ENCODE results near the gene ANO3. TPM values are rescaled to one million over a fixed set of nuclear protein-coding genes. Genes with fewer than 3 reads are reported as not detected.
A peak's percentile ranks its signal among the peaks of the same experiment; 100 is the strongest.

The ANO3 gene
- total and polyA plus RNA-seq, 2 of the 8 experiments (the other 6 are each of a cell fraction or from before 2014, with no cell fraction given): not detected

DNA sequence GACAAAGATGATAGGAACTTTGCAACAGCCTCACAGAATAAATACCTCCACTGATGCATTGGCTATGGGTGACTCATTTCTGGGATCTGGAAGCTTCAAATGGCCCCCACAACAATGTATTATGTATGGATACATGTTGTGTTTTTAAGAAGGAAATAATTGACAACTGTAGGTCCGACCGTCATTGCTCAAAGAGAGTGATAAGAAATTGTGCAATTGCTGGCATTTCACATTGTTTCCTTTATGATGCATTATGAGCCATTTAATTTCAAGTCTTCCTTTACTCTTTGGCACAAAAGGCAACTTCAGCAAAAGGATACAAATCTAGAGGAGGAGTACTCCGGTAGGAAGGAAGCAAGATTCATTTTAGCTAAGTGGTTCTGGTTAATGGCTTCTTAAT is 2.0 kb downstream of the ANO3 start:
- no peak overlapping the region for H2AK5ac ChIP-seq (ENCODE audit: low read depth, low read length)
- no peaks in the 10 kb centered on the region for H3K9me3 ChIP-seq (ENCODE audit: insufficient read depth in 2 of 2, low read depth in 1 of 2, low read length in 1 of 2)
- no peak overlapping the region for H4K91ac ChIP-seq (replicated peaks; ENCODE audit: insufficient read length, low read length)
- H2BK15ac ChIP-seq (ENCODE audit: low read length): no peak overlapping the region
- no peaks in the 10 kb centered on the region for H3K79me2 ChIP-seq (ENCODE audit: control insufficient read depth in 1 of 2, insufficient read depth in 2 of 2, low read length in 2 of 2)
- H3K4me3 ChIP-seq (ENCODE audit: extremely low read depth in 1 of 4, insufficient read depth in 2 of 4, low read depth in 3 of 4, low read length in 4 of 4): no peak overlapping the region
- no peak overlapping the region for H2BK5ac ChIP-seq (ENCODE audit: low read depth, low read length)
- H4K5ac ChIP-seq (ENCODE audit: insufficient read length, low read depth, low read length): no peak overlapping the region
- peaks cover 0 to 7% (median 3%) of the 10 kb centered on the region in 4 experiments; a peak in 3 of 7 replicates for H3K4me1 ChIP-seq (replicated peaks in 1 of 4; ENCODE audit: control insufficient read depth in 3 of 4, insufficient read depth in 4 of 4, low read length in 3 of 4)
- H3K14ac ChIP-seq (ENCODE audit: insufficient read length): no peak overlapping the region
- CTCF ChIA-PET (ENCODE audit: partially characterized antibody): interaction anchor here (1.2 to 1.5 kb wide), 3 partner anchors 37 to 314 kb away, joined by 3 to 7 read pairs (median 3); no protein-coding TSS in a partner anchor
- no peak overlapping the region for H3K18ac ChIP-seq (ENCODE audit: extremely low read depth, low read length)
- H3K23me2 ChIP-seq (ENCODE audit: low read depth, low read length): no peaks in the 10 kb centered on the region
- no peak overlapping the region for H2BK20ac ChIP-seq (ENCODE audit: low read length)
- no peaks in the 10 kb centered on the region for H3K36me3 ChIP-seq (ENCODE audit: control insufficient read depth in 2 of 4, insufficient read depth in 4 of 4, low read length in 3 of 4)
- H3K27me3 ChIP-seq (replicated peaks in 1 of 4; ENCODE audit: control insufficient read depth in 3 of 4, extremely low read depth in 1 of 4, insufficient read depth in 3 of 4, low read length in 3 of 4): no peaks in the 10 kb centered on the region
- H3K56ac ChIP-seq (replicated peaks; ENCODE audit: insufficient read length, low read depth, low read length): no peak overlapping the region
- H3K23ac ChIP-seq (ENCODE audit: insufficient read length): no peak overlapping the region
- WGBS, 2 experiments (ENCODE audit: extremely low coverage in 1 of 2, insufficient coverage in 1 of 2, insufficient read length in 1 of 2, insufficient replicate concordance in 2 of 2, low coverage in 1 of 2, low lambda C conversion rate in 2 of 2, missing lambda C conversion rate in 1 of 2): 91% methylated on average over 3 of the region's 3 CpGs; no CpG with 5 or more reads in 1 of the 2 experiments
- FAIRE-seq (no peak), DNase-seq (ENCODE audit: low read depth in 1 of 2, low spot score in 2 of 2) (no peak)
- H3K79me1 ChIP-seq (ENCODE audit: low read depth, low read length): no peaks in the 10 kb centered on the region
- no peak overlapping the region for H2AFZ ChIP-seq (ENCODE audit: low read length)
- no peaks in the 10 kb centered on the region for H4K20me1 ChIP-seq (replicated peaks in 1 of 2; ENCODE audit: control insufficient read depth in 1 of 2, insufficient read depth in 2 of 2, low read length in 2 of 2)
- no peak overlapping the region for H4K8ac ChIP-seq (ENCODE audit: extremely low read depth, insufficient read depth, low read length)
- no peak overlapping the region for H3K9ac ChIP-seq (replicated peaks in 1 of 4; ENCODE audit: extremely low read depth in 1 of 4, low read depth in 3 of 4, low read length in 3 of 4)
- H2BK120ac ChIP-seq (replicated peaks; ENCODE audit: low read depth, low read length): no peak overlapping the region
- no peak overlapping the region for H3K4ac ChIP-seq (replicated peaks; ENCODE audit: insufficient read length, low read depth, low read length)
- 0 out of 4 replicates have a peak overlapping the region, but pooled peaks of 1 of the 2 experiments have one; percentile 10 for H3K4me2 ChIP-seq (ENCODE audit: insufficient read depth in 1 of 2, low read depth in 2 of 2, low read length in 2 of 2)
- H2BK12ac ChIP-seq (ENCODE audit: low read depth, low read length): no peak overlapping the region
- POLR2A ChIA-PET (ENCODE audit: partially characterized antibody): no interaction called here
- H3K27ac ChIP-seq (ENCODE audit: low read depth, low read length): no peak overlapping the region
- TF ChIP-seq, protein P1, sequence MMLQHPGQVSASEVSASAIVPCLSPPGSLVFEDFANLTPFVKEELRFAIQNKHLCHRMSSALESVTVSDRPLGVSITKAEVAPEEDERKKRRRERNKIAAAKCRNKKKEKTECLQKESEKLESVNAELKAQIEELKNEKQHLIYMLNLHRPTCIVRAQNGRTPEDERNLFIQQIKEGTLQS (IDR thresholded peaks at IDR 0.05; ENCODE audit: insufficient read depth, low read depth, low read length): no peak
- TF ChIP-seq CHD1 (IDR thresholded peaks at IDR 0.05; ENCODE audit: low read depth, low read length) (no peak), KDM4A (IDR thresholded peaks at IDR 0.05; ENCODE audit: low read depth, low read length, severe bottlenecking) (no peak), PHF8 (conservative IDR thresholded peaks at IDR 0.05; ENCODE audit: low read depth, low read length) (no peak), NANOG (IDR thresholded peaks at IDR 0.05; ENCODE audit: insufficient read depth, low read depth, low read length, poor library complexity, severe bottlenecking) (no peak), JUND (IDR thresholded peaks at IDR 0.05; ENCODE audit: low read length) (no peak), HDAC6 (IDR thresholded peaks at IDR 0.05; ENCODE audit: low read depth, low read length) (no peak), CHD2 (IDR thresholded peaks at IDR 0.05; ENCODE audit: low read length) (no peak), SRF (IDR thresholded peaks at IDR 0.05; ENCODE audit: low read depth, low read length) (no peak), EGR1 (IDR thresholded peaks at IDR 0.05; ENCODE audit: borderline replicate concordance, low read depth, low read length) (no peak), SUZ12 (IDR thresholded peaks at IDR 0.05; ENCODE audit: low read length) (no peak), RXRA (IDR thresholded peaks at IDR 0.05; ENCODE audit: insufficient read depth, low read depth, low read length) (no peak)
- TF ChIP-seq, protein P2, sequence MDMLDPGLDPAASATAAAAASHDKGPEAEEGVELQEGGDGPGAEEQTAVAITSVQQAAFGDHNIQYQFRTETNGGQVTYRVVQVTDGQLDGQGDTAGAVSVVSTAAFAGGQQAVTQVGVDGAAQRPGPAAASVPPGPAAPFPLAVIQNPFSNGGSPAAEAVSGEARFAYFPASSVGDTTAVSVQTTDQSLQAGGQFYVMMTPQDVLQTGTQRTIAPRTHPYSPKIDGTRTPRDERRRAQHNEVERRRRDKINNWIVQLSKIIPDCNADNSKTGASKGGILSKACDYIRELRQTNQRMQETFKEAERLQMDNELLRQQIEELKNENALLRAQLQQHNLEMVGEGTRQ (IDR thresholded peaks at IDR 0.05; ENCODE audit: low read length): no peak
